ENCODE data around the gene EDN3.

EDN3 gene

DNA sequence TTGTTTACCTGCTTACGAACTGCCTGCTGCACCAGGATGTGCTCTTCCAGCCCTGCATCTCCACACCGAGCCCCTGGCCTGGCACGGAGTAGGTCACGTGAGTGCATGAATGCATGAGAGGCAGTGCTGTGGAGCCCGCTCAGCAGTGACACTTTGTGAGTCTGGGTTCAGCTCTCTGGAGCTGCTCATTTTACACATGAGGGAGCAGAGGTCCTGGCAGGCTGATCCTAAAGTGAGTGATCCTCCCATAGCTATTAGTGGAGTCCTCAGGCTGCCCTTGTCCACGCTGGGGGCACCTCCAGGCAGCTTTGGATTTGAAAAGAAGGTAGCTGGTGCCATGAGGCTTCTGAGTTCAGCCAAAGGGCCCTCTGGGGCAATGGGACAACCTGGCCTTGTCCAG, 64.2 kb downstream of the EDN3 start:
- no peak for FAIRE-seq
- TF ChIP-seq, protein P1, sequence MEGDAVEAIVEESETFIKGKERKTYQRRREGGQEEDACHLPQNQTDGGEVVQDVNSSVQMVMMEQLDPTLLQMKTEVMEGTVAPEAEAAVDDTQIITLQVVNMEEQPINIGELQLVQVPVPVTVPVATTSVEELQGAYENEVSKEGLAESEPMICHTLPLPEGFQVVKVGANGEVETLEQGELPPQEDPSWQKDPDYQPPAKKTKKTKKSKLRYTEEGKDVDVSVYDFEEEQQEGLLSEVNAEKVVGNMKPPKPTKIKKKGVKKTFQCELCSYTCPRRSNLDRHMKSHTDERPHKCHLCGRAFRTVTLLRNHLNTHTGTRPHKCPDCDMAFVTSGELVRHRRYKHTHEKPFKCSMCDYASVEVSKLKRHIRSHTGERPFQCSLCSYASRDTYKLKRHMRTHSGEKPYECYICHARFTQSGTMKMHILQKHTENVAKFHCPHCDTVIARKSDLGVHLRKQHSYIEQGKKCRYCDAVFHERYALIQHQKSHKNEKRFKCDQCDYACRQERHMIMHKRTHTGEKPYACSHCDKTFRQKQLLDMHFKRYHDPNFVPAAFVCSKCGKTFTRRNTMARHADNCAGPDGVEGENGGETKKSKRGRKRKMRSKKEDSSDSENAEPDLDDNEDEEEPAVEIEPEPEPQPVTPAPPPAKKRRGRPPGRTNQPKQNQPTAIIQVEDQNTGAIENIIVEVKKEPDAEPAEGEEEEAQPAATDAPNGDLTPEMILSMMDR (IDR thresholded peaks at IDR 0.05; ENCODE audit: insufficient read depth, missing control alignments), result no peak
- no peak for DNase-seq (ENCODE audit: insufficient read length, low spot score)

- FAIRE-seq, result no peak
- TF ChIP-seq, protein P1 (IDR thresholded peaks at IDR 0.05; ENCODE audit: insufficient read depth, missing control alignments), result no peak
Measured at GRCh38 chr20:59365611-59366285, 65.3 kb downstream of the EDN3 start.

DNA sequence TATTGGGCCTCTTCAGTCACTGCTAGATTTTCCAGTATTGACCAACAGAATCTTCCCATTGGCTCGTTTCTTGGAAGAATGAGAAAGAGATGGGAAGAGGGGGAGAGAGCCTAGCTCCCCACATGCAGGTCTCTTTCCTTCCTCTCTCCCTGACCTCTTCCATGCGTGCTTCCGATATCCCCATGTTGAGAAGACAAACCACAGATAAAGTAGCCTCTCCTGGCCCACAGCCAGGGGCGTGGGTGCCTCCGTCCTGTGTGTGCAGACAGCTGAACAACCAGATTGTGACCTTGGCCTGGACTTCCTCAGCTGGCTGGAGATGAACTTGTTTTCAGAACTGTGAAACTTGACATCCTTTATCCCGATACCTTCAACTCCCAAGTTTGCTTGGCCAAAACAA, 71.0 kb downstream of the EDN3 start:
- FAIRE-seq (no peak), DNase-seq (ENCODE audit: insufficient read length, low spot score) (no peak)
- TF ChIP-seq, protein P1 (IDR thresholded peaks at IDR 0.05; ENCODE audit: insufficient read depth, missing control alignments), result no peak

More at GRCh38 chr20:59365611-59366285, 65.3 kb downstream of the EDN3 start:
- DNase-seq (ENCODE audit: insufficient read length, low spot score), result no peak

GRCh38 chr20:59374261-59374660, 73.8 kb downstream of the EDN3 start:
- TF ChIP-seq, protein P1 (IDR thresholded peaks at IDR 0.05; ENCODE audit: insufficient read depth, missing control alignments), result no peak
- FAIRE-seq, result no peak
- DNase-seq (ENCODE audit: insufficient read length, low spot score), result no peak

GRCh38 chr20:59375541-59375940, 75.1 kb downstream of the EDN3 start:
- TF ChIP-seq, protein P1 (IDR thresholded peaks at IDR 0.05; ENCODE audit: insufficient read depth, missing control alignments), result no peak
- no peak for DNase-seq (ENCODE audit: insufficient read length, low spot score)
- no peak for FAIRE-seq

Data from D721Med (cell line).